ENCODE measurements around the gene FAM120C.

GRCh38 chrX:54064564-54064963 is 118.5 kb downstream of the FAM120C start:
- TF ChIP-seq CTCF (IDR thresholded peaks at IDR 0.05; ENCODE audit: poor library complexity) (no peak), EZH2 (IDR thresholded peaks at IDR 0.05; ENCODE audit: borderline replicate concordance) (no peak)

Data from hepatocyte (in vitro differentiated cells).